Fibroblast of pulmonary artery (primary cell): ENCODE measurements around the gene SORCS2.

ENCODE experiments used
- DNase-seq: peaks from one replicate; pipeline ENCODE4 v3.0.0-alpha.2; 2010; ENCODE audit warnings: low read depth
- H3K4me3 ChIP-seq: replicated peaks from 2 replicates; pipeline ENCODE4 v1.5.1; 2011; ENCODE audit warnings: low read depth, mild to moderate bottlenecking, control low read depth, low read length, moderate library complexity
- TF ChIP-seq, protein P1 (sequence below): IDR thresholded peaks from 2 replicates; pipeline ENCODE4 v1.5.1; 2011; ENCODE audit warnings: mild to moderate bottlenecking, control low read depth, low read length, inconsistent platforms; ENCODE audit errors: missing control alignments

The SORCS2 gene

DNA sequence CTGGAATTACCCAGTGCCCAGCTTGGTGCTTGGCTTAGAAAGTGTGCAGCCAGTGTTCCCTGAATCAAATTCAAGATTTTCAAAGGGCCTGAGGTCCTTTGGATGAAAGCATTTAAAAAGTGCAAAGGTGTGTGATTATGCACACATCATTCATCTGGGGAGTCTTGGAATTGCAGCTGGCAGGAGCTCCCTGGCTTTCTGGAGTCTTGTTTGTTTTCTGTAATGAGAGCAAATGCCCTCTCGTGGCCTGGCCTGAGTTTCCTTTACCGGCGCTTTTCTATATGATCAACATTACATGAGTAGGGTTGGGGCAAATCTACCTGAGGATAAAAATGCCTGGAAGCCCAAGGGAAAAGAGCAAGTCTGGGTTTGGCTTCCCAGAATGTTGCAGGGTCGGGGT lies 24.6 kb upstream of the SORCS2 start:
- TF ChIP-seq, protein P1, sequence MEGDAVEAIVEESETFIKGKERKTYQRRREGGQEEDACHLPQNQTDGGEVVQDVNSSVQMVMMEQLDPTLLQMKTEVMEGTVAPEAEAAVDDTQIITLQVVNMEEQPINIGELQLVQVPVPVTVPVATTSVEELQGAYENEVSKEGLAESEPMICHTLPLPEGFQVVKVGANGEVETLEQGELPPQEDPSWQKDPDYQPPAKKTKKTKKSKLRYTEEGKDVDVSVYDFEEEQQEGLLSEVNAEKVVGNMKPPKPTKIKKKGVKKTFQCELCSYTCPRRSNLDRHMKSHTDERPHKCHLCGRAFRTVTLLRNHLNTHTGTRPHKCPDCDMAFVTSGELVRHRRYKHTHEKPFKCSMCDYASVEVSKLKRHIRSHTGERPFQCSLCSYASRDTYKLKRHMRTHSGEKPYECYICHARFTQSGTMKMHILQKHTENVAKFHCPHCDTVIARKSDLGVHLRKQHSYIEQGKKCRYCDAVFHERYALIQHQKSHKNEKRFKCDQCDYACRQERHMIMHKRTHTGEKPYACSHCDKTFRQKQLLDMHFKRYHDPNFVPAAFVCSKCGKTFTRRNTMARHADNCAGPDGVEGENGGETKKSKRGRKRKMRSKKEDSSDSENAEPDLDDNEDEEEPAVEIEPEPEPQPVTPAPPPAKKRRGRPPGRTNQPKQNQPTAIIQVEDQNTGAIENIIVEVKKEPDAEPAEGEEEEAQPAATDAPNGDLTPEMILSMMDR = no peak
- DNase-seq = no peak
- H3K4me3 ChIP-seq = no peak overlapping the region

DNA sequence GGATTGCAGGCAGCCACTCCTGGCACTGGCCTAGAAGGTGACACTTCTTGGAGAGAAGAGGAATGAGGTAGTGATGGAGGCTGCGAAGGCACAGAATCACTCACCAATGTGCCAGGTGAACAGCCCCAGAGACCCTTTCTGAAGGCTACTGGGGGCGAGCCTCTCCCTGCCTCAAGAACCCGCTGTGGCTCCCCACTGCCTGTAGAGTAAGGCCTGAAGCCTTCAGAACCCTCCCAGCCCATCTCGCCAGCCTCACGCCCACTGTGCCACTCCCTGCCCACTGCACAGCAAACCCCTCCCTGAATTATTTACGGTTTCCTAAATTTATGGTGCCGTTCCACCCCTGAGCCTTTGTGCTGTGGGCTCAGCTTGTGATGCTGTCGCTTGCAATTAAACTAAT lies 24.2 kb upstream of the SORCS2 start:
- no peak for DNase-seq
- no peak overlapping the region for H3K4me3 ChIP-seq
- TF ChIP-seq, protein P1 = no peak

DNA sequence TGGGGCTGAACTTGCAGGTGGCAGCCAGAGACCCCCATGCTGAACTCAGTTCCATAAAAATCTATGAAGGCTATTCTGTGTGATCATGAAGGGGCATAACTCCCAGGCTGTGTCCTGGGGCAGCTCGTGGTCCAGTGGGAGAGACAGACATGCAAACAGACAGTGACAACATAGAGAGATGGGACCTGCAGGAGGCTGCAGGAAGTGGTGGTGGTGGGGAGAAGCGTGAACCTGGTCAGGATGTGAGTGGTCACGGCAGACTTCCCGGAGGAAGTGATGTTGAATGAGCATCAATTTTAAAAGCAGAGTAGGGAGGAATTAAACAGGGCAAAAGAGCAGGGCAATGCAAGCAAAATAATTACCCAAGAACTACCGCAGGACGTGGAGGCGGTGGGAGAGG lies 23.2 kb upstream of the SORCS2 start:
- no peak for DNase-seq
- TF ChIP-seq, protein P1 = no peak
- no peak overlapping the region for H3K4me3 ChIP-seq

DNA sequence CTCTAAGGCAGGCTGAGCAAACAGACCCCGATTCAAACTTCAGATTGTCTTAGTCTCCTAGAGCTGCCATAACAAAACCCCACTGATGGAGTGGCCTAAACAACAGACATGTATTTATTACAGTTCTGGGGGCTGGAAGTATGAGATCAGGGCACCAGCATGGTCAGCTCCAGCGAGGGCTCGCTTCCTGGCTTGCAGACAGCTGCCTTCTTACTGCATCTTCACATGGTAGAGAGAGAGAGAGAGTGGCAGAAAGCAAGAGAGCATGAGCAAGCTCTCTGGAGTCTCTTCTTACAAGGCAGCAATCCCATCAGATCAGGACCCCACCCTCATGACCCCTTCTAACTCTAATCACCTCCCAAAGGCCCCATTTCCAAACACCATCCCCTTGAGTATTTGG lies 22.3 kb upstream of the SORCS2 start:
- H3K4me3 ChIP-seq = no peak overlapping the region
- DNase-seq = no peak
- TF ChIP-seq, protein P1 = no peak

DNA sequence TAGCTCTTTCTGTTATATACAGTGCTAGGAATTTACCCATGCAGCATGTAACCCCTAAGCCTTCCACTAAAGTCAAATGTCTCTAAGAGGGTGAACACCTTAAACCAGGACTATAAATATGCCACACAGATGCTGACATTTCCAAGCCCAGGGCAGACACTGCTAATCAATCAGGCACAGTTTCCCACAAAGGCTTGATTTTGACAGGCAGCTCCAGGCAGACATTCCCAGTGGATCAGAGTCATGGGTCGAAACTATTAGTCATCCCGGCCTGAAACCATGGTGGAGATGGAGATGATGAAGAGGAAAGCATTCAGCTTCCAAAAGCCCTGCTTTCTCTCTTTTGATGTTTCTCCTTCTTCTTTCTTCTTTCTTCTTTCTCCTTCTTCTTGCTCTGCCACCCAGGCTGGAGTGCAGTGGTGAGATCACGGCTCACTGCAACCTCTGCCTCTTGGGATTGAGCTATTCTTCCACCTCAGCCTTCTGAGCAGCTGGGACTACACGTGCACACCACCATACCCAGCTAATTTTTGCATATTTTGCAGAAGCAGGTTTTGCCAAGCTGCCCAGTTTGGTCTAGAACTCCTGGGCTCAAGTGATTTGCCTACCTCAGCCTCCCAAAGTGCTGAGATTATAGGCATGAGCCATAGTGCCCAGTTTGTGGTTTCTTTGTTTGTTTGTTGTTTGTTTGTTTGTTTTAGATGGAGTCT lies 21.0 kb upstream of the SORCS2 start:
- TF ChIP-seq, protein P1 = no peak
- DNase-seq = no peak
- no peak overlapping the region for H3K4me3 ChIP-seq

DNA sequence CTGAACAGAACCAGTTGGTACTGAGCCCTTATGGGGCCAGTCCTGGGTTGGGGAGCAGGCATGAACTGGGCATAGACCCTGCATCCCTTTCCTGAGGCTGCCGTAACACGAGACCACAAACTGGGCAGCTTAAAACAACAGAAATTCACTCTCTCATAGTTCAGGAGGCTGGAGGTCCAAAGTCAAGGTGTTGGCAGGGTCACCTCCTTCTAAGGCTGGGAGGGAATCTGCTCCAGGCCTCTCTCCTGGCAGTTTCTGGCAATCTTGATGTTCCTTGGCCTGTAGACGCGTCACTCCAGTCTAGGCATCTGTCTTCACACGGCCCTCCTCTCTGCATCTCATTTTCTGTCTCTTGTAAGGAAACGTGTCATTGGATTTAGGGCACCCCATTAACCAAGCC lies 19.8 kb upstream of the SORCS2 start:
- TF ChIP-seq, protein P1 = no peak
- DNase-seq = no peak
- no peak overlapping the region for H3K4me3 ChIP-seq

DNA sequence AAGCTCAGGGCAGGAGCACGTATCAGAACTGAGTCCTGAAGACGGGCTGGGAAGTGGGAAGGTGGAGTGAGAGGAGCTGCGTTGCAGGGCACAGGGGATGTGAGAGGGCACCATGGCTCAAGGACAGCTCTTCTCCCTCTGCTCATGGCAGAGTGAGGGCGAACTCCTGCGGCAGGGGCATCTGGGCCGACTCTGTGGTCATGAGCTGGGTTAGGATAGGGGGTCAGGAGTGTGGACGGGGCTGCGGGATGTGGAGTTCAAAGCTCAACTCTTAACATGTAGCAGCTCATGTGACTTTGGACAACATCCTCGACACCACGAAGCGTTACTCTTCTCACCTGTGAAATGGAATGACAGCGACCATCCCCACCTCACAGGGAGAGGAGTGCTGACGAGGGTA lies 19.4 kb upstream of the SORCS2 start:
- no peak overlapping the region for H3K4me3 ChIP-seq
- TF ChIP-seq, protein P1 = no peak
- DNase-seq = no peak
